GM19240 (cell line): Measurements from ENCODE around the gene UXS1.

Experiments
- DNase-seq: peaks from one replicate; pipeline ENCODE4 v3.0.0; 2011; ENCODE audit warnings: low spot score; ENCODE audit not compliant: insufficient read length

The UXS1 gene

DNA sequence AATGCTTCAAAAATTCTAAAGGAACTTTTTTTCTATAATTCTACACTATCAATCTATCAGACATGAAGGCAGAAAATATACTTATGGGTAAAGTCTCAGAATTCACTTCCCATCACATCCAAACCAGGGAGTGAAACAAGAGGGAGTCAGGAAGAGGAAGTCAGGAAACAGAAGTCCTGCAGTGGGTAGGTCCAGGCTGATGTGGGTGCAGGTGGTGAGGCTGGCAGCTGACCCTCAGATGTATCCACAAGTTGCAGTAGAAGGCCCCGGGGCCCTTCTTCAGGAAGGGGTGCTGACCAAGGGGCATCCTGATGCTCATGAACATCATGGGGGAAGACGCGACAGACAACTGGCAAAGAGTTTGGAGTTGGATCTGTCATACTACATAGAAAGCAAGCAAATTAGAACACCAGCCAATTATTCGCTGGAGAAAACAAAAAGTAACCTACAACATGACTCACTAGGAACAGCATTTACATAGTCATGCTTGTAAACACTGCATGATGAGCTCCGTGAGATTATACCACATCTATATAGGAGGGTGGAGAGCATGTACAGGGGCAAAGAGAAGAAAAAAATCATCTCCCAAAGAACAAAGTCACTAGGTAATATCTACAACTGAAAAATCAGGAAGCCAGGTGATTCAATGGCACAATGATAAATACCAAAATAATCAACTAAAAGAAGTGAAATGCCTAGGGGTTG, 4.2 kb downstream of the UXS1 start:
- DNase-seq = no peak

DNA sequence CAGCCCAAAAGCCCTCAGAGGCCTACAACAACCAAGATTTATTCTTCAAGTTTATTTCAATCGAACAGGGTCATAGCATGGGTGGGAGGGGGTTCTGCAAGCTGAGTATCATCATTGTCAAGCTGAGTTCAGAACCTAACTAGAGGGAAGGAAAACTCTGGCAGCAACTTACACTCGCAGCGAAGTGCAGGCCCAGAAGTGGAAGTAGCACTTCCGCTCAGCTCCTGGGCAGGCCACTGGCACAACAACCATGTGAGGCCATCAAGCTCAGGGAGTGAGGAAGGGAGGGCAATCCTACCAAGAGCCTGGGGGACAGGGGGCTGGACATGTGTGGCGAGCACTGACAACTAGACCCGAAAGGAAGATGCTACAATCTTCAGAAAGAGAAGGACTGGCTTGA, 4.8 kb downstream of the UXS1 start:
- no peak for DNase-seq

- DNase-seq = no peak
Observed at GRCh38 chr2:106187273-106187891, 6.7 kb downstream of the UXS1 start.

- no peak for DNase-seq
Observed at GRCh38 chr2:106185475-106186184, 8.5 kb downstream of the UXS1 start.

DNA sequence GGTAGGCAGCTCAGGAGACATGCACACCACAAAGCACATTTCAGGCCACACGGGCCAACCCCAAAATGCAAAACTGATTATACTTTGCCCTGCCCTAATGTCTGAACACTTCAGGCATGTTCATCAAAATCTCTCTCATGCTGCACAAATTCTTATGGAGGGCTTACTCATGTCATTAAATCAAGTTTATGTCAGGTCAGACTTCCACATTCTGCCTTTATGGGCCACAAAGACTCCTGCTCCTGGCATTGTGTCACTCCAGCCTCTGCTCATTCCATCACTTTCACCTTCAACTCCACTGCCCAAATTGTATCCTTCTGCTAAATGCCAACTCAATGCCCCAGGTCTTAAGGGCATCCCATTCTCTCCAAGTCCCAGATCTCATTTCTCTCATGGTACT, 9.2 kb downstream of the UXS1 start:
- DNase-seq = no peak

DNA sequence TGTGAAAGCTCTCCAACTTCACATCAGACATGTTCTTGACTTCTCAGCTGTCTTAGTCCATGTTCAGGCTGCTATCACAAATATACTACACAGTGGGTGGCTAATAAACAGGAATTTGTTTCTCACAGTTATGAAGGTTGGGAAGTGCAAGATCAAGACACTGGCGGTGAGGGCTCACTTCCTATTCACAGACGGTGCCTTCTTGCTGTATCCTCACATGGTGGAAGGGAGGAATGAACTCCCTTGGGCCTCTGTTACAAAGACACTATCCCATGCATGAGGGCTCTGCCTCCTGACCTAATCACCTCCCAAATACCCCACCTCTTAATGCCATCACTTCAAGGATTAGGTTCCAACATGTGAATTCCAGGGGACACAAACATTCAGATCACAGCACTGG, 9.7 kb downstream of the UXS1 start:
- DNase-seq = no peak

GRCh38 chr2:106183101-106183696, 10.9 kb downstream of the UXS1 start:
- DNase-seq = no peak

- DNase-seq = no peak
Observed at GRCh38 chr2:106181064-106181463, 13.0 kb downstream of the UXS1 start.

- no peak for DNase-seq
Observed at GRCh38 chr2:106180602-106181001, 13.5 kb downstream of the UXS1 start.

DNA sequence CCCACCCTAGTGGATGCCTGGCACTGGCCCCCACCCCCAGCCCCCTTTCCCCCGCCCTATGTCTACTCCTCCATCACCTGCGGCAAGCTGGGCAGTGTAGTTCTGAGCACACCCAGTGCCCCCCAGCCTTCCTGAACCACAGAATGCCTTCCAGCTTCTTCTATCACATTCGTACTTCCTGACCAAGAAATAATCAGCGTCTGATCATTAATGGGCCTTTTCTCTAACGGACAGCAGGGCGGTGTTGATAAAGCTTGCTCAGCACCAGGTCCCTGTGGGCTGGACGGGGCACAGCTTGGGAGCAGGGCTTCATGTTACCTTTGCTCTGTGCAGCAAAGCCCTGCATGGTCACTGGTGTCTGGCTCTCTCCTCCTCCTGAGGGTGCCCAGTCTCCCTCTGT, 15.4 kb downstream of the UXS1 start:
- DNase-seq = no peak

DNA sequence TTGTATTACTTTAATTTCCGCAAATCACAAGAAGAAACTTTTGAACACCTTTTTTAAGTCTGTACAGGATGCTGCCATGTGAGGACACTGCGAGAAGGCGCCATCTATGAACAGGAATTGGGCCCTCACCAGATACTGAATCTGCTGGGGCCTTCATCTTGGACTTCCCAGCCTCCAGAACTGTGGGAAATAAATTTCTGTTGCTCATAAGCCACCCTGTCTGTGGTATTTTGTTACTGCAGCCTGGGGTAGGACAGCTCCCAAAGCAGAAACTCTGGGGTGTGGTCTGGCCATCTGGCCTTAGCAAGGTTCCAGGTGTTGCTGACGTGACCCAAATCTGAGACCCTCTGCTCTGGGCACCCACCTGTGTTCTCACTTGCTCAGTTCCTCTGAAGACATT, 16.5 kb downstream of the UXS1 start:
- DNase-seq = no peak

DNA sequence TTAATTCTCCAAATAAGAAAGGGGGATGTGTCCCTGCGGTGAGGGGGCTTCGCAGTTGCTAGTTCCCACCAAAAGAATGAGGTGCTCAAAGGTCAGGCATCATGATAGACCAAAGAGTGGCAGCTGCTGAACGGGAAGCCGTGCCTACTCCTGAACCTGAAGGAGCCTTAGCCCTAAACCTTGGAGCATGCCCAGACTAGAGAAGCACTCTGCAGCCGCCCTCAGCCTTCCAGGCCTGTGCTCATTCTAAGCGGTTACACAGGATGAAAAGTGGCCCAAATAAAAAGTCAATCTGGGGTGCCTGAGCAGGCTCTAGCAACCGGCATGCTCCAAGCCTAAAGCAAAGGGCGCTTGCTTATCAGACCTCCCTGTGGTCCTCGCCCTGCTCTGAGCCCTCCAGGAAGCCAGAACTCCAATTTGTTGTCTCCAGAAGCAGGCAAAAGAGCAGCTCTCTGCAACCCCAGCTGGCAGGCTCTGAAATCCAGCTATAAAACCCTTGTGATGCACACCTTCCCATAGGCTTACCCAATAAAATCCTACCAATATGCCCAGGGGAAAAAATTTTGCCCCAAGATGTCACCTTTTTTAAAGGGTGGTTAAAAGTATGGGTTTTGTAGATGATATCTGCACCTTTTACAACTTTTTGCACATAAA, 17.5 kb downstream of the UXS1 start:
- DNase-seq = no peak

DNA sequence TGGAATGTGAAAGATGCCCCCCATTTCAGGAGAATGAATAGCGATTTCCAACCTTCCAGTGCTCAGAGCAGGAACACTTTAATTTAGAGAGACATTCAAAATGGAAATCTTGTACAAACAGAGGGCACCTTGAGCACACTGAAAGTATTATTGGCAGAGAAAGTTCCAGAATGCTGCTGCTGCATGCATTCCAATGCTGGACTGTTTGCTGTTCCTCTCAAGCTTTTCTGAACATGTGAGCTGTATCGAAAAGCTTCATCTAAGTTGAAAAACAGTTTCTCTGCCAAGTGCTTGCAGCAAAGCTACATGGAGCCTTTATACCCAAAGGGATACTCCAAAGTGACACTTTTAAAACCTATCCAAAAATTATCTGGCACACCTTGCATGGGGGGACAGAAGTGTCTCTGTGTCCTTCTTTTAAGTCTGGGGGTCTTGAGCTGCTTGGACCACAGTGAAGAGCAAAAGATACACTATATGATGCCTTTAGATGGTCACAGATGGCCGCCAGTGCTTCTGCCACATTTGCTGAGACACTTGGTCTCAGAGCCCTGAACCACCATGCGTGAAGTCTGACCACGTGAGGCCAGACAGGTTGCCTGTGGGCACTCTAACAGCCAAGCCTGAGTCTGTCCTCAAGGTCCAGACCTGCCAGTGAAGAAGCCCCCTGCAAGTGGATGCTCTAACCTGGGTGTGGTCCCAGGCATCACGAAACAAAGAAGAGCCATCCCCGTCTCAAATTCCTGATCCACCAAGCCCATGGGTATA, 18.8 kb downstream of the UXS1 start:
- DNase-seq = no peak

DNA sequence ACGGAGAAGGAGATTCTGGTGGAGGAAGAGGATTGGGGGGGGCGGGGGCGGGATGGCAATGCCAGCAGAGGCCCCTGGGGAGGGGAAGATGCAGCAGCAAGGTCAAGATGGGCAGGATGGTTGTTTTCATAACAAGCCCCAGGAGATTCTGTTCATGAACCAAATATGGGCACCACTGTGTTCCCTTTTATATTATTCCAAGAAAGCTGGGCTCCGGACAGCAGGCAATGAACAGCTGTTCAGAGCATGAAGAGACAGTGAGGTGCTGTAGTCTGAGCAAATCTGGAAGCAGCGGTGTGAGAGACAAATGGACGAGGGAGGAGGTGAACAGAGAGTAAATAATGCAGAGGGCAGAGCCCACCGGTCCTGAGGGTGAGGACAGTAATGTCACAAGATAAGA, 20.0 kb downstream of the UXS1 start:
- DNase-seq = no peak

DNA sequence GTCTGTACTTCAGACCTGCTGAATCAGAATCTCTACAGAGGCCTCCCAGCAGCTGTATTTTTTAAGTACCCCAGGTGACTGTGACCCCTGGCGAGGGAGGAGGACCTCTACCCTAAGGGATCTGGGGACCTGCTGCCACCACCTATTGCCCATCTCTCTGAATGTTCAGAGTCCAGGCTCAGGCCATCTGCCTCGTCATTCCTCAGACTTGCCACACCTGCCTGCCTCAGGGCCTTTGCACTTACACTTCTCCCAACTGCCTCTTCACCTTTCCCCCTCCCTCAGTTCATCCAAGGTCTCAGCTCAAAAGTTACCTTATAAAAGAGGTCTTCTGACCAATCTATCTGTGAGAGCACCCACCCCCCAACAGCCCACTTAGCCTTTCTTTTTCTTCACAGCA, 21.5 kb downstream of the UXS1 start:
- DNase-seq = no peak

- DNase-seq = no peak
Observed at GRCh38 chr2:106168657-106169056, 25.4 kb downstream of the UXS1 start.

- DNase-seq = no peak
Observed at GRCh38 chr2:106167067-106167466, 27.0 kb downstream of the UXS1 start.

DNA sequence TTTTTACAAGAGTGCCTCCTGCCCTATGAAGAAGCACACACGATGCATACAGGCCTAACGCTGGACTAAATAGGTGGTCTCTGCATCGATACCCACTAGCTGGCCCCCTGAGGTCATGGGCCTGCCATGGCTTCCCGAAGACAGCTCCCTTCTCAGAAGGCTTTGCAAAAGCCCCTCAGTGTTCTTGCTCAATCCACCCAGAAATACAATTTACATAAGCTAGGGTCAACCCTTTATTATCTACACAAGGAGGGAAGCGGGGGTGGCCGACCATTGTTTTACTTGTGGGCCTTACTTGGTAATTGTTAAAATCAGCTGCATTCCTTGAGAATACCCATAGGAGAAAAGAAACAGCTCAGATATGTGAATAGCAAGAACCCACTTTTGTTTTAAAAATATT, 28.5 kb downstream of the UXS1 start:
- DNase-seq = no peak

- no peak for DNase-seq
Observed at GRCh38 chr2:106165029-106165428, 29.1 kb downstream of the UXS1 start.

GRCh38 chr2:106163948-106164545, 30.1 kb downstream of the UXS1 start:
- DNase-seq = no peak
